Measurements from ENCODE around the gene GABRR1. TPM values are rescaled to one million over a fixed set of nuclear protein-coding genes. Genes with fewer than 3 reads are reported as not detected.

GABRR1 gene
- 0.26 and 0.33 TPM in 2 replicates for total RNA-seq (2021)
- long read RNA-seq, partial matches to known transcripts, result 0 of 1 reads
- long read RNA-seq, other reads (novel, unspliced or antisense), result 1 of 1 reads

GRCh38 chr6:89217299-89217910 is at the start of gene GABRR1:
GABRR1 (minus strand) TSS chr6:89217358; CDS start chr6:89217322, 36 bp downstream.
- no peak within 1 kb of the TSS; a peak in 1 of 5 replicates for H3K4me3 Mint-ChIP-seq
- no peaks in the 10 kb centered on the region for H3K79me1 ChIP-seq (ENCODE audit: insufficient read depth, low read depth, low read length, poor library complexity, severe bottlenecking)
- no peak within 1 kb of the TSS for H3K14ac ChIP-seq (ENCODE audit: insufficient read depth, low read length)
- no peaks in the 10 kb centered on the region for H3K9me3 ChIP-seq (ENCODE audit: control insufficient read depth, low read depth, low read length)
- WGBS (ENCODE audit: extremely low coverage, insufficient read length, low lambda C conversion rate), result no CpG with 5 or more reads among the region's 10 CpGs
- H3K27ac ChIP-seq (ENCODE audit: insufficient read length, low read depth, low read length), result no peak within 1 kb of the TSS
- H3T11ph ChIP-seq (ENCODE audit: low read length), result no peak within 1 kb of the TSS
- no peak within 1 kb of the TSS for H4K91ac ChIP-seq (ENCODE audit: insufficient read length, low read depth, low read length)
- no peak for DNase-seq
- H3K56ac ChIP-seq (ENCODE audit: insufficient read length, low read depth, low read length), result no peak within 1 kb of the TSS
- no peak within 1 kb of the TSS for H3K18ac ChIP-seq (ENCODE audit: insufficient read length, low read depth, low read length)
- no peak within 1 kb of the TSS for H3K23ac ChIP-seq (ENCODE audit: insufficient read length, low read depth, low read length)
- H3K36me3 Mint-ChIP-seq (ENCODE audit: insufficient read depth in 1 of 3, low read depth in 3 of 3), result peaks cover 0 to 3% (median 0%) of the 10 kb centered on the region in 3 experiments; a peak in 1 of 7 replicates
- H2AK5ac ChIP-seq (ENCODE audit: insufficient read length, low read length), result no peak within 1 kb of the TSS
- no peaks in the 10 kb centered on the region for H3K23me2 ChIP-seq (ENCODE audit: insufficient read length, low read depth, low read length, poor library complexity, severe bottlenecking)
- peaks cover 19 to 24% of the 10 kb centered on the region in 2 experiments for H3K4me1 Mint-ChIP-seq
- H3K4ac ChIP-seq (ENCODE audit: low read depth, low read length), result no peak within 1 kb of the TSS
- no peak for TF ChIP-seq CTCF (conservative IDR thresholded peaks at IDR 0.05)
- no peak within 1 kb of the TSS for H2BK120ac ChIP-seq (ENCODE audit: low read depth, low read length, poor library complexity, severe bottlenecking)
- no peak within 1 kb of the TSS for H4K8ac ChIP-seq (replicated peaks; ENCODE audit: insufficient read length, low read depth, low read length)
- no peak within 1 kb of the TSS for H3K27ac Mint-ChIP-seq
- H2BK5ac ChIP-seq (ENCODE audit: insufficient read length, low read length), result no peak within 1 kb of the TSS
- H2AFZ ChIP-seq (ENCODE audit: low read length), result no peak within 1 kb of the TSS
- peaks cover 9% of the 10 kb centered on the region; the same call in 1 of the 2 replicates for H3K4me1 ChIP-seq (ENCODE audit: insufficient read depth, low read length)
- no peak within 1 kb of the TSS for H2BK20ac ChIP-seq (ENCODE audit: low read depth, low read length, poor library complexity, severe bottlenecking)
- H3K79me2 ChIP-seq (ENCODE audit: insufficient read depth, low read length), result no peaks in the 10 kb centered on the region
- no peak within 1 kb of the TSS for H4K5ac ChIP-seq (ENCODE audit: insufficient read length, low read depth, low read length)
- H3K9me3 Mint-ChIP-seq, result no peaks in the 10 kb centered on the region
- H3K4me2 ChIP-seq (ENCODE audit: insufficient read depth, insufficient read length, low read length), result no peak within 1 kb of the TSS
- H2BK12ac ChIP-seq (ENCODE audit: insufficient read length, low read depth, low read length), result no peak within 1 kb of the TSS
- no peaks in the 10 kb centered on the region for H3K27me3 ChIP-seq (ENCODE audit: insufficient read depth, low read length)
- no peaks in the 10 kb centered on the region for H4K20me1 ChIP-seq (ENCODE audit: control insufficient read depth, insufficient read depth, insufficient read length)
- H2BK15ac ChIP-seq (ENCODE audit: low read depth, low read length), result no peak within 1 kb of the TSS
- H3K9ac ChIP-seq (ENCODE audit: extremely low read depth, insufficient read length, low read length), result no peak within 1 kb of the TSS
- H3K27me3 Mint-ChIP-seq (ENCODE audit: low read depth), result no peaks in the 10 kb centered on the region
